ENCODE data around the gene UCKL1.

Gene UCKL1

DNA sequence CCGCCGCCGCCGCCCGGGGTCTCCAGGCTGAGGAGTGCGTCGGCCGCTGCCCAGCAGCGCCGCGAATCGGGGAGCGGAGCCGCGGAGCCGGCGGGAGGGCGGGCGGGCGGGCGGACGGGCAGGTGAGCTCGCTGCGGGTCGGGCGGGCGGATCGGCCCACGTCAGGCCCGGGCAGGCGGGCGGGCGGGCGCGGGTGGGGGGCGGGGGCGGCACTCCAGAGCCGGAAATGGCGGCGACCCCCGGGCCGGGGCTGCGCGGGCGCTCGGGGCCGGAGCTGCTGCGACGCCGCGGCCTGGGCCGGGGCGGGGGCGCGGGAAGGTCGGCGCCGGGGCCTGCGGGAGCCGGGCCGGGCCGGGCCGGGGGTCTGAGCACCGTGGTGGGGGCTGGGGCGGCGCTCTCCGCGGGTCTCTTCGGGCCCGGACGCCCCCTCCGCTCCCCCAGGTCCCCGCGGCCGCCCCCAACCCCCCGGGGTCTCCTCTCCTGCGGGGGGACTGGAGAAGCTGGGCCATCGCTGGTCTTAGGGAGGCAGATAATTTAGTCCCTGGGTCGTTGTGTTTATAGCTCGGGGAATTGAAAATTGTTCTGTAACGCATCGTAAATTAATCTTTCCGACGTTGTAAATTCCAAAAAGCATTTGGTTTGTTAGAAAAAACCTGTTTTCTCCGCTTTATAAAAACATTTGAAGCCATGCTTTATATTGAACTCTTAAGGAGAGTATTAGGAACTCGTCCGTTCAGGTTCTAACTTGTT lies 60.8 kb downstream of the UCKL1 start:
- peaks cover 50% of the 10 kb centered on the region for H3K79me2 ChIP-seq (ENCODE audit: insufficient read depth, low read length)
- H3K4me1 ChIP-seq (ENCODE audit: insufficient read depth, low read length, poor library complexity, severe bottlenecking): peaks cover 29% of the 10 kb centered on the region
- peak overlapping the region; percentile 90 for H3K4me2 ChIP-seq (ENCODE audit: low read depth, low read length, poor library complexity, severe bottlenecking)
- H3K9ac ChIP-seq (ENCODE audit: low read depth, low read length, poor library complexity, severe bottlenecking): peak overlapping the region; percentile 85
- no peaks in the 10 kb centered on the region for H3K27me3 ChIP-seq (ENCODE audit: insufficient read depth, low read length, poor library complexity, severe bottlenecking)
- H3K9me2 ChIP-seq (replicated peaks; ENCODE audit: low read depth, low read length): no peaks in the 10 kb centered on the region
- peaks cover 11% of the 10 kb centered on the region; the same call in 1 of the 2 replicates for H3K36me3 ChIP-seq (ENCODE audit: insufficient read depth, low read length)
- H4K20me1 ChIP-seq (ENCODE audit: insufficient read depth, low read length, poor library complexity, severe bottlenecking): peaks cover 39% of the 10 kb centered on the region
- H3K9me3 ChIP-seq (ENCODE audit: insufficient read depth, low read depth, low read length): no peaks in the 10 kb centered on the region
- H2AFZ ChIP-seq (ENCODE audit: low read length): no peak overlapping the region
- peaks cover 12% of the 10 kb centered on the region; the same call in 1 of the 2 replicates for H3F3A ChIP-seq (ENCODE audit: low read depth)
- TF ChIP-seq EZH2phosphoT487 (IDR thresholded peaks at IDR 0.05; ENCODE audit: borderline replicate concordance): no peak
- TF ChIP-seq, protein P1, sequence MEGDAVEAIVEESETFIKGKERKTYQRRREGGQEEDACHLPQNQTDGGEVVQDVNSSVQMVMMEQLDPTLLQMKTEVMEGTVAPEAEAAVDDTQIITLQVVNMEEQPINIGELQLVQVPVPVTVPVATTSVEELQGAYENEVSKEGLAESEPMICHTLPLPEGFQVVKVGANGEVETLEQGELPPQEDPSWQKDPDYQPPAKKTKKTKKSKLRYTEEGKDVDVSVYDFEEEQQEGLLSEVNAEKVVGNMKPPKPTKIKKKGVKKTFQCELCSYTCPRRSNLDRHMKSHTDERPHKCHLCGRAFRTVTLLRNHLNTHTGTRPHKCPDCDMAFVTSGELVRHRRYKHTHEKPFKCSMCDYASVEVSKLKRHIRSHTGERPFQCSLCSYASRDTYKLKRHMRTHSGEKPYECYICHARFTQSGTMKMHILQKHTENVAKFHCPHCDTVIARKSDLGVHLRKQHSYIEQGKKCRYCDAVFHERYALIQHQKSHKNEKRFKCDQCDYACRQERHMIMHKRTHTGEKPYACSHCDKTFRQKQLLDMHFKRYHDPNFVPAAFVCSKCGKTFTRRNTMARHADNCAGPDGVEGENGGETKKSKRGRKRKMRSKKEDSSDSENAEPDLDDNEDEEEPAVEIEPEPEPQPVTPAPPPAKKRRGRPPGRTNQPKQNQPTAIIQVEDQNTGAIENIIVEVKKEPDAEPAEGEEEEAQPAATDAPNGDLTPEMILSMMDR (conservative IDR thresholded peaks at IDR 0.05; ENCODE audit: low read length): no peak
- H3K4me3 ChIP-seq (ENCODE audit: low read length, poor library complexity, severe bottlenecking): peak overlapping the region; percentile 85

- Histone ChIP-seq H3K9ac (ENCODE audit: low read depth, low read length, poor library complexity, severe bottlenecking) (peak within 1 kb of the TSS; percentile 85), H4K20me1 (ENCODE audit: insufficient read depth, low read length, poor library complexity, severe bottlenecking) (peaks cover 36% of the 10 kb centered on the region), H3K27me3 (ENCODE audit: insufficient read depth, low read length, poor library complexity, severe bottlenecking) (no peaks in the 10 kb centered on the region), H3K4me3 (ENCODE audit: low read length, poor library complexity, severe bottlenecking) (peak within 1 kb of the TSS; percentile 85), H2AFZ (ENCODE audit: low read length) (no peak within 1 kb of the TSS), H3K9me3 (ENCODE audit: insufficient read depth, low read depth, low read length) (no peaks in the 10 kb centered on the region), H3K36me3 (ENCODE audit: insufficient read depth, low read length) (peaks cover 19% of the 10 kb centered on the region; the same call in 1 of the 2 replicates), H3K4me2 (ENCODE audit: low read depth, low read length, poor library complexity, severe bottlenecking) (peak within 1 kb of the TSS; percentile 90), H3F3A (ENCODE audit: low read depth) (peaks cover 12% of the 10 kb centered on the region; the same call in 1 of the 2 replicates), H3K79me2 (ENCODE audit: insufficient read depth, low read length) (peaks cover 42% of the 10 kb centered on the region), H3K4me1 (ENCODE audit: insufficient read depth, low read length, poor library complexity, severe bottlenecking) (peaks cover 27% of the 10 kb centered on the region), H3K9me2 (replicated peaks; ENCODE audit: low read depth, low read length) (no peaks in the 10 kb centered on the region)
- TF ChIP-seq EZH2phosphoT487 (IDR thresholded peaks at IDR 0.05; ENCODE audit: borderline replicate concordance): no peak
- TF ChIP-seq, protein P1 (conservative IDR thresholded peaks at IDR 0.05; ENCODE audit: low read length): no peak
Observed at GRCh38 chr20:63894358-63895201, 61.6 kb downstream of the UCKL1 start, which contains the start of gene DNAJC5. TSS of gene DNAJC5 (plus strand) at chr20:63895126. CDS start at chr20:63928346, 33,220 bp downstream.

DNA sequence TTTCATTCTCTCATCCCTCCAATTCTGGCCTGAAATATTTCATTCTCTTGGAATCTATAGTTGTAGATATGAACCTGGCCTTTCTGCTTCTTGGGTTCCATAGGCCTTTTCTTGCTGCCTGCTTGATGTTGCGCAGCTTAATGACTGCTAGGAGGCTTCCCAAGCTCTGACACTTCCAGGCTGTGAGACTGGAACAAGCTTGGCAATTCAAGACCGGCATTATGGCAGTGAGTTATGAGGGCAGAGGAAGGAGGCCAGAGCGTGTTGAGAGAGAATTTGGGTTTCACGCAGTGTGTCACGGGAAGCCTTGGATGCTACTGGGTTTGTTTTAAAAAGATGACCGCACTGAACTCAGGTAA lies 62.2 kb downstream of the UCKL1 start:
- H3K36me3 ChIP-seq (ENCODE audit: insufficient read depth, low read length): peaks cover 25% of the 10 kb centered on the region; the same call in 1 of the 2 replicates
- peaks cover 30% of the 10 kb centered on the region for H4K20me1 ChIP-seq (ENCODE audit: insufficient read depth, low read length, poor library complexity, severe bottlenecking)
- no peak overlapping the region for H3K4me3 ChIP-seq (ENCODE audit: low read length, poor library complexity, severe bottlenecking)
- no peak overlapping the region for H3K9ac ChIP-seq (ENCODE audit: low read depth, low read length, poor library complexity, severe bottlenecking)
- no peaks in the 10 kb centered on the region for H3K27me3 ChIP-seq (ENCODE audit: insufficient read depth, low read length, poor library complexity, severe bottlenecking)
- peaks cover 27% of the 10 kb centered on the region for H3K4me1 ChIP-seq (ENCODE audit: insufficient read depth, low read length, poor library complexity, severe bottlenecking)
- no peaks in the 10 kb centered on the region for H3K9me2 ChIP-seq (replicated peaks; ENCODE audit: low read depth, low read length)
- H3F3A ChIP-seq (ENCODE audit: low read depth): peaks cover 12% of the 10 kb centered on the region; the same call in 1 of the 2 replicates
- H2AFZ ChIP-seq (ENCODE audit: low read length): no peak overlapping the region
- no peak for TF ChIP-seq EZH2phosphoT487 (IDR thresholded peaks at IDR 0.05; ENCODE audit: borderline replicate concordance)
- TF ChIP-seq, protein P1 (conservative IDR thresholded peaks at IDR 0.05; ENCODE audit: low read length): no peak
- H3K79me2 ChIP-seq (ENCODE audit: insufficient read depth, low read length): peaks cover 36% of the 10 kb centered on the region
- H3K9me3 ChIP-seq (ENCODE audit: insufficient read depth, low read depth, low read length): no peaks in the 10 kb centered on the region
- no peak overlapping the region for H3K4me2 ChIP-seq (ENCODE audit: low read depth, low read length, poor library complexity, severe bottlenecking)
